Mucosa of descending colon (tissue), 3 donors: Measurements from ENCODE around the gene PHF23. TPM values are rescaled to one million over a fixed set of nuclear protein-coding genes. Genes with fewer than 3 reads are reported as not detected.

Experiments
- ATAC-seq: fragments of 200-7000 bp; cut with Tn5 transposase; one replicate; pipeline ENCODE4 v1.9.1; 2020; ENCODE audit warnings: mild to moderate bottlenecking, moderate library complexity
- DNase-seq, 3 donors: peaks; one replicate each; pipeline ENCODE4 v3.0.0-alpha.2; 2020
- H3K36me3 ChIP-seq: fragments of 200-600 bp; one replicate; pipeline ENCODE4 v1.8.0; 2021; ENCODE audit warnings: low read depth, mild to moderate bottlenecking
- H3K4me1 ChIP-seq: fragments of 200-600 bp; one replicate; pipeline ENCODE4 v1.8.0; 2021; ENCODE audit warnings: low read depth, mild to moderate bottlenecking
- H3K4me3 ChIP-seq: fragments of 200-600 bp; one replicate; pipeline ENCODE4 v1.8.0; 2021; ENCODE audit warnings: mild to moderate bottlenecking
- H3K9me3 ChIP-seq: fragments of 200-600 bp; one replicate; pipeline ENCODE4 v1.8.0; 2021; ENCODE audit warnings: mild to moderate bottlenecking
- intact Hi-C, 2 donors: fragments of 100-400 bp; cut with DNase I in 1 of 2; cut with micrococcal nuclease in 1 of 2; formaldehyde crosslinking; loops; one replicate each; pipeline versions ENCODE4 v1.11.0 to v1.11.1; 2022; cut with DNase I, micrococcal nuclease
- total RNA-seq, 3 donors: library from RNA; stranded (reverse); fragmentation: NEBNext Ultra II Directional in 2 of 3; extraction: Animal tissue kit (Norgen Biotek cat#: 25700) in 2 of 3; gene quantifications; one replicate each; pipeline versions ENCODE4 v1.2.1 to v1.2.4, GENCODE V29; 2021 to 2023
- TF ChIP-seq, protein P1 (sequence below): fragments of 200-600 bp; IDR thresholded peaks from one replicate; pipeline ENCODE4 v1.8.0; 2022; ENCODE audit warnings: antibody characterized with exemption, mild to moderate bottlenecking
- donor health status: DM: no; HTN: no; CAD: no; lungs with moderate emphysema.
- donor health status: DM: no; HTN: no; CAD: no.
- donor health status: DM: no; HTN: yes; CAD: no.

The PHF23 gene
- total RNA-seq, 3 donors from 2014 or later, result 36.0 to 49.8 (median 36.8) TPM

DNA sequence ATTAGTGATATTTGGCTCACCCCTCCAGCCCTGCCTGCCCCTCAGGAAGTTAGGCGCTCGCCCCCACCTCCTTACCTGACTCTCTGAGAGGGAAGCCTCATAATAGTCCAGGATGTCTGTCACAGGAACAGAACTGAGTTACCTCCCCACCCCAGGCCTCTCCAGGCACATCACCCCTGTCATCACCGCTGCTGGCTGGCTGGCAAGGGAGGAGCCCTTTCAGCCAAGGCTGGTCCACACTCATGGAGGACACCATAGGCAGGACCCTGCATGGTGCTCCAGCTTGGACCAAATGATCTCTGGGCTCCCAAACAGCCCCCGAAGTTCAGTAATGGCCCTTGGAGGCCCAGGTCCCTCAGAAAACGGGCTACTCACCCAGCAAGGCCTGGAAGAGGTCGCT lies 21.1 kb downstream of the PHF23 start:
- ATAC-seq (no peak), DNase-seq (no peak)
- intact Hi-C loops, result no loop called here
- no peaks in the 10 kb centered on the region for H3K36me3 ChIP-seq
- H3K4me1 ChIP-seq, result peaks cover 52% of the 10 kb centered on the region
- TF ChIP-seq, protein P1, sequence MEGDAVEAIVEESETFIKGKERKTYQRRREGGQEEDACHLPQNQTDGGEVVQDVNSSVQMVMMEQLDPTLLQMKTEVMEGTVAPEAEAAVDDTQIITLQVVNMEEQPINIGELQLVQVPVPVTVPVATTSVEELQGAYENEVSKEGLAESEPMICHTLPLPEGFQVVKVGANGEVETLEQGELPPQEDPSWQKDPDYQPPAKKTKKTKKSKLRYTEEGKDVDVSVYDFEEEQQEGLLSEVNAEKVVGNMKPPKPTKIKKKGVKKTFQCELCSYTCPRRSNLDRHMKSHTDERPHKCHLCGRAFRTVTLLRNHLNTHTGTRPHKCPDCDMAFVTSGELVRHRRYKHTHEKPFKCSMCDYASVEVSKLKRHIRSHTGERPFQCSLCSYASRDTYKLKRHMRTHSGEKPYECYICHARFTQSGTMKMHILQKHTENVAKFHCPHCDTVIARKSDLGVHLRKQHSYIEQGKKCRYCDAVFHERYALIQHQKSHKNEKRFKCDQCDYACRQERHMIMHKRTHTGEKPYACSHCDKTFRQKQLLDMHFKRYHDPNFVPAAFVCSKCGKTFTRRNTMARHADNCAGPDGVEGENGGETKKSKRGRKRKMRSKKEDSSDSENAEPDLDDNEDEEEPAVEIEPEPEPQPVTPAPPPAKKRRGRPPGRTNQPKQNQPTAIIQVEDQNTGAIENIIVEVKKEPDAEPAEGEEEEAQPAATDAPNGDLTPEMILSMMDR, result no peak
- H3K9me3 ChIP-seq, result no peaks in the 10 kb centered on the region
- no peak overlapping the region for H3K4me3 ChIP-seq

DNA sequence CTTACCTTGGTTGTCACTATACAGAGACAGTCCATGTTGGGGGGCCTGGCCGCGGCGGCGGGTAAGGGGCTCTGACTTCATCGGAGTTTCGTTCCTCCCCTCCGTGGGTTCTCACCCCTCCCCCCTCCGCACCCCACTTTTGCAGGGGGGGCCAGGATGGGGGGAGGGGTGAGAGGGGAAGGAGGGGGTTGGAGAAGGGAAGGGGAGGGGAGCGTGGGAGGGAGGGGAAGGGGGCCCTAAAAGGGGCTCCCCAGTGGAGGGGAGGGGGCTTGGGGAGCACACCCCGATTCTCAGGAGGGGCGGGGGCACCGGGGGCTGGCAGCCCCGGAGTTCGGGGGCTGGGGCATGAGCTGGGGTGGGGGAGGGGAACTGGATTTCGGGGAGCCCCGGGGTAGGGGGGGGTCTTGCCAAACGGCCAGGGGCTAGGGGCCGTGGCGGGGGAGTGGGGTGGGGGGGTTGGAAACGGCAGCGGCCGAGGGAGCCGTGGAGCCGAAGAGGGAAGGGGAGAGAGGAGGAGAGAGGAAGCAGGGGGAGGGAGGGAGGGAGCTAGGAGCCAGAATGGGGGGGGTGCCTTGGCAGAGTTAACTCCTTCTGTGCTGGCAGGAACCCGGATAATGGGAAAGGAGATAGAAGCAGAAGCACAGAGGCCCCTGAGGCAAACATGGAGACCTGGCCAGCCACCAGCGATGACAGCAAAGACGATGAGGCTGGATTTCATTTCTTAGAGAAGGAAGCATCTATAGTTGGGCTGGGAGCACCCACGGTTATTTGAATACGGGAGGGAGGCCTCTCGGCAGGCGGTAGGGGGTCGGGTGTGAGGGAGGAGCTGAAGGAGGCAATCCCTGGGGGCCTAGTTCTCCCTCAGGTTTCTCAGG lies 21.9 kb downstream of the PHF23 start:
- Histone ChIP-seq H3K4me1 (peaks cover 52% of the 10 kb centered on the region), H3K9me3 (no peaks in the 10 kb centered on the region), H3K36me3 (no peaks in the 10 kb centered on the region), H3K4me3 (no peak overlapping the region)
- DNase-seq (peak in 1 of 3 donors; percentile 51), ATAC-seq (no peak)
- intact Hi-C loops, result no loop called here
- TF ChIP-seq, protein P1, result no peak

DNA sequence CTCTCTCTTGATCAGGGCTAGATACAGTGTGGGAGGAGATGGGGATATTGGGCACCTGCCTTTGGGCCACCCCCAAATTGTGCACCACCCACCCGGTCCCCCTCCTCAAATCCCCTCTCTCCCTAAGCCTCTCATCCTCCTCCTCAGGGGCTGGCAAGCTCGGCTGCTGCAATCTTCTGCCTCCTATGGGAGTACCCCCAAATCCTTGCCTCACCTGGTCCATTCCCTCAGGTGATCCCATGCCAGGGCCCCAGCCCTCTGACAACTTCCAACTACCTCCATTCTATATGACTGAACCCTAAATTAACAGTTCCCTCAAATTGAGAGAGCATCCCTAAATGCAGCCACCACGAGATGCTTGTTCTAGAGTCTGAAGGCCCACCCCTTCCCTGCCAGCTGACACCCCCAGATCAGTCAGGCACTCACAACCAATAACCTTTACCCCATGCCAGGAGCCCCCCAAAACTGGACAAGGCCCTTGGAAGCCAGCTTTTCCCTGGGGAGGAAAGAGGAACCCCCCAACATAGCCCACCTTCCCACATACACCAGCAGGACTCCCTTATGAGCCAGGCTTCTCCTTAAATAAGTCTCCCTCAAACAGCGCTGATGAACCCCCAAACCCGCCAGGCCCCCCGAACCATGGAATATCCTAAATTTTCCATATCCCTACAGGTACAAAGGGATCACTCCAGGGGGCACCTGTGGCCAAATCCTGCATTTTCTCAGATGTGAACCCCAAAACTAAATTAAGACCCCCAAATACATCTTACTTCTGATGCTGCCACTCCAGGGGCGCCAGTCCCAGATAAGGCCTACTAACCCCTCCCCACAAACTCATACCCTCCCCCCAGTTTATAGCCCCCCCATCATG lies 22.8 kb downstream of the PHF23 start:
- Histone ChIP-seq H3K4me3 (no peak overlapping the region), H3K36me3 (no peaks in the 10 kb centered on the region), H3K9me3 (no peaks in the 10 kb centered on the region), H3K4me1 (peaks cover 49% of the 10 kb centered on the region)
- intact Hi-C loops, result no loop called here
- DNase-seq, result peak in 1 of 3 donors; percentile 35
- TF ChIP-seq, protein P1, result no peak
- ATAC-seq, result no peak

DNA sequence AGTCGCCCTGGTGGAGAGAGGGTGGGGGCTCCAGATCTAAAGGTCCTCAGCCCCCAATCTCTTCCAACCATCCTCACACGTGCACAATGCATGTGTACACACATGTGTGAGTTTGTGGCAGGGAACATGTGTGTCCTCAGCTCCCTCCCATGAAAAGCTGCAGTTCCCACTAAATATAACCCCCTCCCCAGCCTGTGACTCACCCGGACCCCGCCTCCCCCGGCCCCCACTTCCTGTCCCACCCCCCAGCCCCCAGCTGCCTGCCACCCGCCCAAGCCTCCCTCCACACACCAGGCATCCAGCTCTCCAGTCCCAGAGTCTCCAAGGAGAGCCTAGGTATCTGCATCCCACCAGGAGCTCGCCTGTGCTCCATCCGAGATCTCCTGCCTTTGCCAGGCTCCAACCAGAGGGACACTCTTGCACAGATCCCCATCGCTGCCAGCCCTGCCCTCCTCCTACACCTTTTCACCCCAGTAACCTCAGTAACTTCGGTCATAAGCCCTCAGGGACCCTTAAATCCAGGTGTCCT lies 23.5 kb downstream of the PHF23 start:
- no peak for ATAC-seq
- DNase-seq, result peak in 1 of 3 donors; percentile 37
- intact Hi-C loops, result no loop called here
- Histone ChIP-seq H3K36me3 (no peaks in the 10 kb centered on the region), H3K9me3 (no peaks in the 10 kb centered on the region), H3K4me1 (peaks cover 42% of the 10 kb centered on the region), H3K4me3 (no peak overlapping the region)
- TF ChIP-seq, protein P1, result no peak

DNA sequence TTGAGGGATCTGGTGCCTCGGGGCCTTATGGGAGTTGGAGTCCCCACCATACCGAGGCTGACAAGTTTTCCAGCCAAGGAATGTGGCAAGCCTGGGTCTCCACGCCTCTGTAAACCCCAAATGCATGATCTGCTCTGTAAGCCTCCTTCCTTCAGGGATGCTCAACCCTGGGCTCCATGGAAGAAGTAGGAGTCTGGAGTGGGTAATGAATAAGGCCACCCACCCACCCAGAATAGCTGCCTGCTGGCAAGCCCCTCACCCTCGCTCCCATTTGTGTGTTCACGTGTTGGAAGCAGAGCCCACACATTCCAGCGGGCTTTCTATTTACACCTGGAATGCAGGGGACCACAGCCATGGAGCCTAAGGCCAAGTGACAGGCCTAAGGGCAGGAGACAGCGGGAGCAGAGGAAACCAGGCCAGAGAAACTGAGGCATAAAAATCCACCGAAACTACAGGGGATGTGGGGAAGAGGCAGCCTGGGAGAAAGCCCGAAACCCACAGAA lies 24.1 kb downstream of the PHF23 start:
- TF ChIP-seq, protein P1, result no peak
- no peak for DNase-seq
- intact Hi-C loops, result no loop called here
- H3K36me3 ChIP-seq, result no peaks in the 10 kb centered on the region
- no peak for ATAC-seq
- H3K4me3 ChIP-seq, result no peak overlapping the region
- H3K4me1 ChIP-seq, result peaks cover 36% of the 10 kb centered on the region
- H3K9me3 ChIP-seq, result no peaks in the 10 kb centered on the region
